Fibroblast of upper back skin (primary cell): ENCODE results near the gene TANC1.

Experiments used
- DNase-seq: peaks from one replicate; pipeline ENCODE4 v3.0.0-alpha.2; 2013

TANC1 gene

GRCh38 chr2:158996378-158996993 is 28.0 kb downstream of the TANC1 start:
- DNase-seq: no peak

- DNase-seq: no peak
Measured at GRCh38 chr2:158997037-158997790, 28.8 kb downstream of the TANC1 start.

- peak; percentile 45 for DNase-seq
Measured at GRCh38 chr2:158998551-158999248, 30.3 kb downstream of the TANC1 start.

DNA sequence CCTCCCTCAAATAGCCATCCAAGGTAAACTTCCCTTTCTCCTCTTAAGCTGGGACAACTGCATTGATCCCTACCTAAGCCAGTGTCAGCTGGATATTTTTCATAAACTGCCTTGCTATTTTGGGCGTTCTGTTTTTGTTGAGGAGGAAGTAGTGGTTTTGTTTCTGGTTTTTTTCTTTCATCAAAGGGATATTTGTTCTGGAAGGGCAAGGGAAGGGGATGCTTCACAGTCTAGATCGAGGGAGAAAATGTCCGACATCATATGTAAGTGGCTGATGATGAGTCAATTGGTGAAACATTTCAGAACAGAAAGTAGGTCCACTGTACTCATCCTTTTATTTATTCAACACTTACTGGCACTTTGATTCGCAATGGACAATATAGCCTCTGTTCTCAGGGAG is 31.0 kb downstream of the TANC1 start:
- peak; percentile 61 for DNase-seq

DNA sequence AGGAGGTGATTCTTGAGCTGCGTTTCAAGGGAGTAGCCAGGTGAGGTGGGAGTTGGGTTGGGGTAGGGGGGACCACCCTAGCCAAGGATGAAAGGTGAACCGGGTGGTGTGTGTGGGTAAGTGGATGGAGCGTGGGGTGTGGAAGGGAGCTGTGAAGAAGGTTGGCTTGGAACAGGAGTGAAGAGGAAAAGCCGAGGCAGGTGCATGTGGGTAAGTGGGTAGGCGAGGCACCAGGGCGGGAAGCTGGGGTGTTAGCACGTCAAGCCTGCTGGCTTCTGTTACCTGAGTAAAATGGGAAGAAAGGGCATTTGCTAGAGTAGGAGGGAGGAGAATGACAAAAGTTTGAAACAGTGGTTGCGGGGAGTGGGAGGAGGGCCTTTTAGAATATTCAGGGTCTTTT is 31.6 kb downstream of the TANC1 start:
- no peak for DNase-seq

DNA sequence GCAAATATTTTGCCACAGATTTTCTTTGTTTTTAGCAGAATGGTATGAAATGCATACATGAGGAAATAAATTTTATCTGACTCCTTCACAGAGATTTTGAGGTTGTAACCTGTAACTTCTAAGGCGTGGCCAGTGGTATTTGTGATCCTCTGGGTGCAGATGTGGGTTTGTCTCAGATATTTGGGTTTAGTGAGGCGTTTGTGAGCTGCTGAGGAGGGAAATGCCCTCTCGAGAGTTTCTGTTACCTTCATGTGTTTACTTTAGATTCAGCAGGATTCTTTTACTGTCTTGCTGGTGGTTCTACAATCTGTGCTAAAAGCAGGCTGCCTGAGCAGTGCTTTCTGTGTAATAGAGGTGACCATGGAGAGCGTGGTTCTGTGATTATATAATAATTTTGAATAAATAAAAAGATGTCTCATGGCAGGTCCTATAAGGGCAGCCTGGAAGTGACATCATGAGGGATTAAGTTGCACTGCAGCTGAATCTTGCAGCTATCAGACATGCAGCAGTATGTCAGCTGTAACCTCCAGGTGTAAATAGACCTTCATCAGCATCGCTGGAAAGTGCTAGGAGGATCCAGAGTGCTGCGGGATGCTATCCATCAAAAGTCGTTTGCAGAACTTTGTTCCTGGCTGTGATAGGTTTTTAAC is 34.1 kb downstream of the TANC1 start:
- no peak for DNase-seq

DNA sequence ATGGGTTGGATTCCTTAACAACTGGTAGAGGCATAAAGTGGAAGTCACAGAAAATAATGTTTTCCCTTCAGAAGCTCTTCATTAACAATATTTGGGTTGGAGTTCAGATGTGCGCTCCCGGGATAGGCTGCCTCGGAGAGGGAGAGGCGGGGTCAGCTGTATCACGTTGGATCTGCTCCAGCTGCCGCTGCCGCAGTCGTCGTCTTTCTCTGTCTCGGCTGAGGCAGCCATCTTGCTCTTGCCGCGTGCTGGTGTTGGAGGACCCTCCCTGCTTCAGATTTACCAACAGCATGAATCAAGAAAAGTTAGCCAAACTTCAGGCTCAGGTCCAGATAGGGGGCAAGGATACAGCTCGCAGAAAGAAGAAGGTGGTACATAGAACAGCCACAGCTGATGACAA is 35.1 kb downstream of the TANC1 start:
- no peak for DNase-seq

DNA sequence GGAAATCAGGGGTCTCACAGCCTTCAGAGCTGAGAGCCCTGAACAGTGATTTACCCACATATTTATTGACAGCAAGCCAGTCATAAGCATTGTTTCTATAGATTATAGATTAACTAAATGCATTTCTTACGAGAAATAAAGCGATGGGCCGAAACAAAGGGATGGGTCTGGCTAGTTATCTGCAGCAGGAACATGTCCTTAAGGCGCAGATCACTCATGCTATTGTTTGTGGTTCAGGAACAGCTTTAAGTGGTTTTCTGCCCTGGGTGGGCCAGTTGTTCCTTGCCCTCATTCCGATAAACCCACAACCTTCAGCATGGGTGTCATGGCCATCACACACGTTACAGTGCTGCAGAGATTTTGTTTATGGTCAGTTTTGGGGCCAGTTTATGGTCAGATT is 36.4 kb downstream of the TANC1 start:
- DNase-seq: no peak

- no peak for DNase-seq
Measured at GRCh38 chr2:159009940-159010339, 41.5 kb downstream of the TANC1 start.

DNA sequence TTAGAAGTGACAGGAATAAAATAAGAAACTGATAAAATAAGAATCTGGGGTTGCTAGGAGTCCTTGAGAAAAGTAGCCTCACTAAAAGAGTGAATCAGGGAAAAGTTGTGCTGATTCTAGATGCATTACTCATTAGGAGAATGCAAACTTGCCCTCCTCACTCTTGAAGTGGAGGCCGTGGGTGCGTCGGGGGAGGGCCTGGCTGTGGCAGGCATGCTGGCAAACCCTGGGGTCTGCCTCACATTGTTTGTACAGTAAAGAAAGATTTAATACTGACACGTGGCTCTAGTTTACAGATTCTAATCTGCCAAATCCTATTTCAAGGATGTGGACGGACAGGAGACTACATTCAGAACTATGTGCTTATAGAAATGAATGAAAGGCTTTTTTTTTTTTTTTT is 41.9 kb downstream of the TANC1 start:
- peak; percentile 76 for DNase-seq

DNA sequence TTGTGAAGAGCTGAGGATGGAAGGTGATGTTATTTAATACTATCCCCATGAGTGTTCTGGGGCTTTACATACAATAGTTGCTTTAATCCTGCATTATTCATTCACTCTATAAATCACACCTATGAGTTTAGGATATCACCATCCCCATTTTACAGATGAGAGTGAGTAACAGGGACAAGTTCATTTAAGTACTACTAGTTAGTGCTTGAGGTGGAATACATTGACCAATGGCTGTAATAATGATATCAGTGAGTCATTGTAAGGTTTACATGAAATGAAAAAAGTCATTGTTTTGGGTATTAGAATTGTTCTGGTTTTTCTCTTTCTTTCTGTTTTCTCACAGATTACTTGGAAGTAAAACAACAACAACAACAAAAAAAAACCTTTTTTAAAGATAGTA is 42.5 kb downstream of the TANC1 start:
- no peak for DNase-seq

- no peak for DNase-seq
Measured at GRCh38 chr2:159012142-159012541, 43.7 kb downstream of the TANC1 start.

- no peak for DNase-seq
Measured at GRCh38 chr2:159013103-159013502, 44.7 kb downstream of the TANC1 start.

DNA sequence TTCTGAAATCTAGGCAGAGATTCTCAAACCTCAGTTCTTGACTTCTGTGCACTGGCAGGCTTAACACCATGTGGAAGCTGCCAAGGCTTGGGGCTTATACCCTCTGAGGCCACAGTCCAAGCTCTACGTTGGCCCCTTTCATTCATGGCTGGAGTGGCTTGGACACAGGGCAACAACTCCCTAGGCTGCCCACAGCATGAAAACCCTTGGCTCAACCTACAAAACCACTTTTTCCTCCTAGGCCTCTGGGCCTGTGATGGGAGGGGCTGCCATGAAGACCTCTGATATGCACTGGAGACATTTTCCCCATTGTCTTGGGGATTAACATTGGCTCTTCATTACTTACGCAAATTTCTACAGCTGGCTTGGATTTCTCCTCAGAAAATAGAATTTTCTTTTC is 46.7 kb downstream of the TANC1 start:
- DNase-seq: no peak

- no peak for DNase-seq
Measured at GRCh38 chr2:159015823-159016222, 47.4 kb downstream of the TANC1 start.

DNA sequence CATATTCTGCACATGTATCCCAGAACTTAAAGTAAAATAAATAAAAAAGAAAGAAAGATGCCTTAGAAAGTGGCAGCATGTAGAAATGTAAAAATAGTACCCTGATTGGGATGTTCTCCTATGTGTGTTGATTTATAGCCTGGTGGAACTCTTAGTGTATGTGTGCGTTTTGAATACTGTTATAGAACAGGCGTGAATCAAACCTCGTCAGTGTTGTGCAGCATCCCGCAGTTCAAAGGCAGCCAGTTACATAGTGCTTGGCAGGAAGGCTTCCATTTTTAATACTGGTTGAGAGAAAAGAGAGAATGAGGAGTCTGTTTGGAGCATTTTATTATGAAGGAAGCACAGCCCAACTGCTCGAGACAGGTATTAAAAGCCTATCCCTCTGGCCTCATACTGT is 49.4 kb downstream of the TANC1 start:
- DNase-seq: no peak

- DNase-seq: no peak
Measured at GRCh38 chr2:159019021-159019420, 50.6 kb downstream of the TANC1 start.

GRCh38 chr2:159022019-159022418 is 53.6 kb downstream of the TANC1 start:
- no peak for DNase-seq

DNA sequence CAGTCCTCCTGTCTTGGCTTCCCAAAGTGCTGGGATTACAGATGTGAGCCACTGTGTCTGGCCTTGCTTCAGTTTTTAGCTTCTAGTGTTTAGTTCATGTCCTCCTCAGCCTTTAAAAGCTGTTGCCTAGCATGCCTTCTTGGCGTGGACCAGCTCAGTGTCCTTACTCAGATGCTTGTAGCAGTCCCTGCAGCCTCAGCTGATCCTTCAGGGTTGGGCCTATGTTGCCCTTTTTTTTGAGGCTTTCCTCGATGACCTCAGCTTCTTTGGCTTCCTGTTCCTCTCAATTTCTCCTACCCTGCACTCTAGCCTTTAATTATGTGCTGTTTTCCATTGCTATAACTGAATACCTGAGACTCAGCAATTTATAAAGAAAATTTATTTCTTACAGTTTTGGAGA is 57.7 kb downstream of the TANC1 start:
- no peak for DNase-seq

DNA sequence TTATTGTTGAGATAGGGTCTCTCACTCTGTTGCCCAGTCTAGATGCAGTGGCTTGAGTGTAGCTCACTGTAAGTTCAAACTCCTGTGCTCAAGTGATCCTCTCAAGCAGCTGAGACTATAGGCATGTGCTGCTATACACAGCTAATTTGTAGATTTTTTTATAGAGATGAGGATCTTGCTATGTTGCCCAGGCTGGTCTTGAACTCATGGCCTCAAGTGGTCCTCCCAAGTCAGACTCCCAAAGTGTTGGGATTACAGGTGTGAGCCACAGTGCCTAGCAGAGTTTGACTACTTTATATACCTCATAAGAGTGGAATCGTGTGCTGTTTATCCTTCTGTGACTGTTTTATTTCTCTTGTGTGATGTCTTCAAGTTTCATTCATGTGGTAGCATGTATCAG is 60.3 kb downstream of the TANC1 start:
- no peak for DNase-seq

- no peak for DNase-seq
Measured at GRCh38 chr2:159029936-159030335, 61.5 kb downstream of the TANC1 start.

- DNase-seq: peak; percentile 75
Measured at GRCh38 chr2:159030674-159031380, 62.4 kb downstream of the TANC1 start.

DNA sequence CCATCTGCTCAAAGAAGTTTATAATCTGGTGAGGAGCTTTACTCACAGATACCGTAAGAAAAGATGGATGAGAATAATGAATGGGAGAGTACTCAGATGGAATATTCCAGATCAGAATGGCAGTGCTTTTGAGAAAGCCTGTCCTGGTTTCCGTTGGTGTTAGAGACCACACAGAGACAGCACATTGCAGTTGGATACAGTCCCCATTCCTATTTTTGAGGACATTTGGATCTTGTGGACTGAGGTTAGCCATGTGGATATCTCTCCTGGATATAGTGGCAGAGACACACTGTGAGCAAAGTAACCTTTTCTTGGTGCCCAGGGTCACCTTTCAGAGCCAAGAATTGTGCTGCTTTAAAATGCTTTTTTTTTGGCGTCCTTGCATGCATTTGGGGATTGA is 63.7 kb downstream of the TANC1 start:
- DNase-seq: no peak
